Activated T-helper 1 cell treated with anti-CD3 and anti-CD28 coated beads, Interleukin-2, amount 50 U/mL, for 16 hours (primary cell): Measurements from ENCODE around the gene FAM169A.
"Not testable (repeated sequence)": the region's sequence is repeated elsewhere in the genome, so short reads cannot be mapped to it uniquely, and the experiment has no call there.

ENCODE experiments used
- DNase-seq, 2 donors: peaks; one replicate each; pipeline ENCODE4 v3.0.0-alpha.2; 2020; ENCODE audit warnings: low read depth in 1 of 2, low spot score in 1 of 2

Gene FAM169A

DNA sequence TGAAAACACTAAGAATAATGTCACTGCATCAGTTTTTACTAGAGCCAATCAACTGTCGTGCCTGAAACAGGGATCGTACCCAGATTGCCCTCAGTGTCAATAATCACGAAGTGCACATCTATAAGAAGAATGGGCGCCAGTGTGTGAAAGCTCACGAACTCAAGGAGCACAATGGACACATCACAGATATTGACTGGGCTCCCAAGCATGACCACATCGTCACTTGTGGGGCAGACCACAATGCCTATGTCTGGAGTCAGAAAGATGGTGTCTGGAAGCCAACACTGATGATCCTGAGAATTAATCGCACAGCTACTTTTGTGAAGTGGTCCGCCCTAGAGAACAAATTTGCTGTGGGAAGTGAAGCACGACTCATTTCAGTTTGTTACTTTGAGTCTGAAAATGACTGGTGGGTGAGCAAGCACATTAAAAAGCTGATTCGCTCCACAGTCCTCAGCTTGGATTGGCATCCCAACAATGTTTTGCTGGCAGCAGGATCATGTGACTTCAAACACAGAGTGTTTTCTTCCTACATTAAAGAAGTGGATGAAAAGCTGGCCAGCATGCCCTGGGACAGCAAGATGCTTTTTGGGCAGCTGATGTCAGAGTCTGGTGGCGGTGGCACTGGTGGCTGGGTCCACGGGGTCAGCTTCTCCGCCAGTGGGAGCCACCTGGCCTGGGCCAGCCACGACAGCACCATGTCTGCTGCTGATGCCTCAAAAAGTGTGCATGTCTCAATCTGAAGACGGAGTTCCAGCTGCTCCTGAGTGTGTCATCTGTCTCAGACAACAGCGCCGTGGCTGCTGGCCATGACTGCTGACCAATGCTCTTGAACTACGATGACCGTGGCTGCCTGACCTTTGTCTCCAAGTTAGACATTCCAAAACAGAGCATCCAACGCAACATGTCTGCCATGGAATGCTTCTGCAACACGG, 66.9 kb downstream of the FAM169A start:
- DNase-seq = no peak

DNA sequence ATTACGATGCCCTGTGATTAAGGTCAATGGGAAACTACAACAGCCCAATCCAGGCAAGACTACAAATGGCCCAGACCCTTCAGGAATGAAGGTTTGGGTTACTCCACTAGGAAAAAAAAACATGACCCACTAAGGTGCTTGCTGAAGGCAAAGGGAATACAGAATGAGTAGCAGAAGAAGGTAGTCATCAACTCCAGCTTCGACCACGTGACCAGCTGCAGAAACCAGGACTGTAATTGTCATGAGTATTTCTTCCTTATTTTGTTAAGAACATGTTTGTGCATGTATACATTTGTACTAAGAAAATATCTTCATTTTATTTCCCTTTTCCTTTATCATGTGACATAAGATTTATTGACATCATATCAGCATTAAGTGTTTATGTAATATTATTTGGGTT, 74.5 kb downstream of the FAM169A start:
- not testable (repeated sequence) for DNase-seq

DNA sequence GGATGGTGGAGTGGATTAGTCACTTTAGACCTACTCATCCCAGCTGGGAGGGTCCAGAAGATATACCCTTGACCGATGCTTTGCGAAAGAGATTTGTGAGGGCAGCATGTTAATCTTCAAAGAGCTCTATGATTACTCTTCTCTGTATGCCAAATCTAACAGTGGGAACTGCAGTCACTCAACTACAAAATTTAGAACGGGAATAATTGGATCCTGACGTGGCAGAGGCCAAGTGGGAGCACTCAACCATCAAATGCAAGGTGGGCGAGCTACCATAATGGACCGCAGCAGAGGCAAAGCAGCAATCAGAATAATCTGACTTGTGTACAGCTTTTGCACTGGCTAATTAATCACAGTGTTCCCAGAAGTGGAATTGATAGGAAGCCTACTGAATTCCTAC, 78.8 kb downstream of the FAM169A start:
- DNase-seq = no peak

DNA sequence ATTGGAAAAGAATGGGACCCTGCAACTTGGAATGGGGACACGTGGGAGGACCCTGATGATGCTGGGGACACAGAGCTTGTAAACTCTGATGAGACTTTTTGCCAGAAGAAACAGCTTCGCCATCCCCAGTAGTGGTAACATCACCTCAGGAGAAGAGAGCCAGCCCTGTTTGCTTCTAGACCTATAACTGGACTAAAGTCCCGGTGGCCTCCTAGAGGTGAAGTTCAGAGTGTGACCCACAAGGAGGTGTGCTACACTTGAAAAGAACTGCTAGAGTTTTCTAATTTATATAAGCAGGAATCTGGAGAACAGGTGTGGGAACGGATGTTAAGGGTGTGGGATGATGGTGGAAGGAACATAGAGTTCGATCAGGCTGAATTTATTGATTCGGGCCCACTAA, 79.3 kb downstream of the FAM169A start:
- no peak for DNase-seq

DNA sequence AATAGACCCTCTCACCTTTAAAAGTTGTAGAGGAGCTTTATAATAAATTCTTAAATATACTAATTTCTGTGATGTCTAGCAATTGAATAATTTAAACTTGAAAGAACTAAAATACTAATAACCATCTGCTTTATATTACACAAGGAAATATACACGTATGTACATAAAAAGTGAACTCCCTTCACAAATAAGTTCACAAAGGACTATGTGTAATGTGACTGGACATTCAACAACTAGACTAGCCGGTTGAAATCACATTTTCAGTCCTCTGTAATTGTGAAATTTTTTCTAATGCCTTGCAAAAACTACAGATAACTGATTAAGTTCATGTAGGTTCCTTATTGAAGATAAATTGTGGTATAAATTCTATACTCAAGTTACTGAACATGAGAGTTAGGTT, 87.6 kb downstream of the FAM169A start:
- no peak for DNase-seq

DNA sequence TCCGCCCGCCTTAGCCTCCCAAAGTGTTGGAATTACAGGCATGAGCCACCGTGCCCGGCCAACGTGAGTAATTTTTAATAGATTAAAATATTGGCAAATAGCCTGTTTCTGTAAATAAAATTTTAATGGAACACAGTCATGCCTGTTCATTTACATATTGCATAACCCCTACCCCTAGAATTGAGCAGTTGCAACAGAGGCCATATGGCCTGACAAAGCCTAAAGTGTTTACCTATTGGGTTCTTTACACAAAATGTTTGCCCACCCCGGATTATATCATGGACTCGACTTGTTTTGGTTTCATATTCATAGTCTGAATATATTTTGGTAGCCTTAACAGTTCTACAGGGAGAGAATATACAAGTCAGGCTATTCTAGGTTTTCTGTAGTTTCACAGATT, 93.8 kb downstream of the FAM169A start:
- DNase-seq = no peak

DNA sequence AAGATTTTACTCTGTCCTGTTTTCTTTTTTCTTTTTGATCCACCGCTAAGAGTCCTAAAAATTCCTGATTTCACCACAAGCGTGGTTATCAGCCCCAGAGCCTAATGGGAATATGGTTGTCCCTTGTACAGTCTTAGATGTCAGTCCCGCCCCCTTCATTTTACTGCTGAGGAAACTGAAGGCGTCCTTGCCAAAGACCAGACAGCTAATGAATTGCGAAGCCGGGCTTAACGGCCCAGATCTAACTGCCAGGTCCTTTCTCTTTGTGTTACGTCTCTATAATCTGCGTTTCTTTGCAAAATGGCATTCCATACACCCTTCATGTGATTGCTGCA, 98.6 kb downstream of the FAM169A start:
- DNase-seq = no peak

DNA sequence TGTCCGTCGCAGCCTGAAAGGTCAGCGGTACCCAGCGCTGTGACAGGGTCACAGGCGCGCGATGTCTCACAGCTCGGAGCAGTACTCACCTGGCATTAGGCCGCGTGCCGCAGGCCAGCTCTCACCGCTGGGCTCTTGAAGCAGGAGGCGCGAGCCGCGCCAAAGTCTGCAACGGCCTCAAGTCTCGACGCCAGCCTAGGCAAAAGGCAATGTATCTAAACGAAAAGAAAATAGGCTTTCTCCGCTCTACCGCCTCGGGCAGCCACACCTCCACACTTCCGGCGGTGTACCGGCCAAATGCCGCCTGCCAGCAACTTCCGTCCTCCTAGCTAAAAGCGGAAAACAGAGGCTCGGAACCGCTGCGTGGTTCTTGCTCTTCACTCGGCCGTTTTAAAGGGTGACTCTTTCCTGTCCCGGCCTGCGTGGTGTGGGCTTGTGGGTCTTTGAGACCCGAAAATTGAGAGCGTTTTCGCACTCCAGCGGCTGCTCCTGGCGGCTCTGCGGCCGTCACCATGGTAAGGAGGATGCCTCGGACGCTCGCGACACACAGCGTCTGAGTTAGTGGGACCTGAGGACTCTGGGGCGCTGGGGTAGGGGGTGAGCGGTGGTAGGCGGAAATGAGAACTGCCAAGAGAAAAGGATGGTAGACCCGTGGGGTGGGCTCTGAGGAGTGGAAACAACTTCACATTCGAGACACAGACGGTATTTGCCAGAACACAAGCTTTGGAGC, 99.2 kb downstream of the FAM169A start, which contains the start of the genes GFM2 and NSA2:
GFM2 (minus strand) TSS at position 269 of the 730 bp plus-strand sequence. CDS start 3,375 bp downstream, outside the sequence.
NSA2 (plus strand) TSS at position 401 of the 730 bp plus-strand sequence; CDS start at position 513, 112 bp downstream.
- peak; percentile 88 for DNase-seq

DNA sequence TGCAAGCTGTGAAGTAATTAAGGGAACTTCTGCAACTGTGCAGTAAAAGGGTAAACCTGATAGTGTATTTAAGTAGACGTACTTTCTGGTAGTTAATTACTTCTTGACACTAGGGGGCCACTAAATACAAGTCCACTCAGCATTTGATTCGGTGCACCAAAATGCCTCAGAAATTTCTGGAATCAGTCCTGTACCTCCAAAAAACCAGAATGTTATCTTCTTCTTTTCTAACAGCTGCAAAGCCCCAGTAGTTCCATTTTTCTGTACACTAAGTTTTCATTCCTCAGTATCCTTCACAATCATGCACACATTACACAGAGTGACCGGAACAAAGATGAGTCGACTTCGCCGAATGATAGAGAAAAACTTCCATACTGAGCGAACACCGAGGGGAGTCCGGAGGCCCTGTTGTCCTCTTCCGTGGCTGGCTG, 99.8 kb downstream of the FAM169A start:
- no peak for DNase-seq

DNA sequence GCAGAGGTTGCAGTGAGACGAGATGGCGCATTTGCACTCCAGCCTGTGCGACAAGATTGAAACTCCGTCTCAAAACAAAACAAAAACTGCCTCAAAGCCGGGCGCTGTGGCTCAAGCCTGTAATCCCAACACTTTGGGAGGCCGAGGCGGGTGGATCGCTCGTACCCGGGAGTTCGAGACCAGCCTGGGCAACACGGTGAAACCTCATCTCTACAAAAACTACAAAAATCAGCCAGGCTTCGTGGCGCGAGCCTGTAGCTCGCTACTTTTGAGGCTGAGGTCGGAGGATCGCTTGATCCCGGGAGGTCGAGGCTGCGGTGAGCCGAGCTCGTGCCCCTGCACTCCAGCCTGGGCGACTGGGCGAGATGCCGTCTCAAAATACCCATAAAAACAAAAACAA, 100.3 kb downstream of the FAM169A start:
- DNase-seq = no peak

DNA sequence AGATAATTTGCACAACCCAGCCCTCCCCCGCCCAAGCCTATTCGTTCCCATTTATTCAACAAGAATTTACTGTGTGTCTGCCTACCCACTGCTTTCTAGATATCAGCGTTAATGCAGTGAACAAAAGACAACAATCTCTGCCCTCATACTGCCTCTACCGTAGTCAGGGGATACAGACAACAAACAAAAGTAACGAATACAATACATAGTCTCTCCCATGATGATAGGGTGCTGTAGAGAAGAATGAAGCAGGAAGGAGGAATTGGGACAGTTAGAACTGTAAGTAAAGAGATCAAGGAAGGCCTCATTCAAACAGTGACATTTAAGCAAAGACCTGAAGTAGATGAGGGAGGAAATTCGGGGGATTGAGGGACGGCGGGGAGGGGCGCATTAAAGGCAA, 101.0 kb downstream of the FAM169A start:
- no peak for DNase-seq

DNA sequence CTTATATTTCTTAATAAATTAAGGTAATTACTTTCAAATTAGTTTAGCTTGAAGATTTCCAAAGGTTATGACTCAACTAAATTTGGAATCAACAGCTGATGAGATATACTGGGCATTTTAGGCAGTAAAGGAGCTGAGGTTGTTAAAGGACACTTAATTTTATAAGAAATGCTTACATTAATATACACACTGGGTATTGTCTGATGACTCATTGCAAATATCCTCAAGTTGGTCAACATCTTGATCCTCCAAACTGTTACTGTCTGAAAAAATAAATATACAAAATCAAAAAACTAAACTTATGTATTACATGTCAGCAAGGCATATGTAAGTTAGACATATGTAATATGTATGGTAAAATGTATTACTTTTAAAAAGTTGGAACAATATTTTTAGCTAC, 102.7 kb downstream of the FAM169A start:
- DNase-seq = no peak

DNA sequence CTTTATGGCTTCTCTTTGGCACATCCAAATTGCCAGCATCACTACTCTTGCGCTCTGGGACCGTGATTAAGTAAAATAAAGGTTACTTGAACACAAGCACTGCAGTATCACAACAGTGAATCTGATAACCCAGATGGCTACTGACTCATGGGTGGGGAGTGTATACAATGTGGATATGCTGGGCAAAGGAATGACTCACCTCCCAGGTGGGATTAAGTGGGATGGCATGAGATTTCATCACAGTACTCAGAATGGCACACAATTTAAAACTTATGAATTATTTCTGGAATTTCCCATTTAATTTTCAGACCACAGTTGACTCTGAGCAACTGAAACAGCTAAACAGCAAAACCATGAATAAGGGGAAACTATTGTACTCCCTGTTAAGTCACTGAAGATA, 103.6 kb downstream of the FAM169A start:
- no peak for DNase-seq

DNA sequence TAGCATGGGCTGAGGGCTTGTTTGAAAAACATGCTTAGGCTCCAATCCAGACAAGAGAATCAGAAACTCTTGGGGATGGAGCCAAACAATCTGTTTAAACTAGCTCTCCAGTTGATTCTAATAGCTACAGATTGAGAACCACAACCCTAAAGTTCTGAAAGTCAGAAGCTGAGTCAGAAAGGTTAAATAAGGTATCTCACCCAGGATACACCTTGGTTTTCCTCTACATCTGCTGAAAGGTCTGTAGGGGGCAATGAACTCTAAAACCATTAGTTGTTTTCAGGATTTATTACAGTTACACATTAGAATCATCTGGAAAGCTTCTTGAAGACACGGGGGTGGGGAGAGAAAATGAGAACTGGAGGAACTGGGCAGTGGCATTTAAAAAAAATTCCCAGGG, 104.9 kb downstream of the FAM169A start:
- no peak for DNase-seq

DNA sequence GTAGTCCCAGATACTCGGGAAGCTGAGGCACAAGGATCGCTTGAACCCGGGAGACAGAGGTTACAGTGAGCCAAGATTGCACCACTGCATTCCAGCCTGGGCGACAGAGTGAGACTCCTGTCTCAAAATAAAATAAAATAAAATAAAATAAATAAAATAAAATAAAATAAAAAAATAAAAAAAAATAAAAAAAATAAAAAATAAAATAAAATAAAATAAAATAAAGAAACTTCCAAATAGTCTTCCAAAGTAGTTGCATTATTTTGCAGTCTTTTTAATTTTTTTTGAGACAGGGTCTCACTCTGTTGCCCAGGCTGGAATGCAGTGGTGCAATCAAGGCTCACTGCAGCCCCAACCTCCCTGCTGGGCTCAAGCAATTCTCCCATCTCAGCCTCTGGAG, 117.4 kb downstream of the FAM169A start:
- not testable (repeated sequence) for DNase-seq

DNA sequence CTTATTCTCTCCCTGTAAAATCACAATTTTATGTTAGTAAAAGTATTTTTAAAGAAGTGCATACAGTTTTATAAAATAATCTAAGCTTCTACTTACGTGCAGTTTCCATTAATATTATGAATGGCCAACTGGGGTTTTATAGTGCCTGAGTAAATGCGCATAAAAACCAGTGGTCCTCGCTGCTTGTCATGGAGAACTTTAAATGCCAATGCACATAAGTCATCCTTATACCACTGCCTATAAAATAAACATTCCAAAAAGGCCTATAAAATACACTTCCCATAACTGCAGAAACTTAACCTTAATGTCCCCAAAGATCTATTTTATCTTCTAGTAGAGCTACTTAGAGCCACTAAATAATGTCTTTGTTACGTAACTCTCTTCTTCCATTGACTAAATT, 127.8 kb downstream of the FAM169A start:
- DNase-seq = no peak

DNA sequence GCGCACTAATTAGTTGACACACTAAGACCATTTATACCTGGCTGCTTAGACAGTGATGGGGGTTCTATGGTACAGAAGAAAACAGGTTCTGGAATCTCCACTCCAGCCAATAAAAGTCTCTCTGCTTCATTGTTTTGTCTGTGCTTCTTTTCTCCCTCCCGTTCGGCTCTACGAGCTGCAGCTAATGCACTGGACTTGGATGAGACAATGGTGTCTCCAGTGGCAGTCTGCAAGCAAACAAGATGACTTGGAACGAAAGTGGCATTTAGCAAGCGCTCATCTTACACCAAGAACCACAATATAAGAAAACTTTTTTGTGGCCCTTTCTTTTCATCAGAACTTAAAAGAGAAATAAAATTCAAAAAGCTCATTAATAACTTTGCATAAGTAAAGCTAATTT, 129.4 kb downstream of the FAM169A start:
- DNase-seq = no peak
